ENCODE measurements around the gene LDHAL6A.

The LDHAL6A gene

GRCh38 chr11:18490736-18491485, 35.3 kb downstream of the LDHAL6A start:
- peak in 31 of 58 donors; percentile 2 to 39 (median 13) for DNase-seq

DNA sequence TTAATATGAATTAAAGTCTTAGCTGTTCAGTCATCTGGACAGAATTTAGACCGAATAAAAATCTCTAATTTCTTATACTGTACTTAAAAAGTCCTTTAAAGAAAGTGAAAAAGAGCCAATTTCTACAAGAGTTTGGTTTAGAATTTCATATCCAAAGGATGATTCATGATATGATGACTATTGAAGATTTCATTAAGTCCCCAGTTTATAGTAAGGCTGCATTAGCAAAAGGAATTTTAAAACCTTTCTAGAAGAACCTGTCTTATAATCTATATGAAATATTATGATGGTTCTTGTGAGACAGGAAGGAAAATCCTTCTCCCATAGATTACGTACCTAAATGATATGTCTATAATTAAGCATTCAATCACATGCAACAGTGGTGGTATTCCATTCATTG, 36.3 kb downstream of the LDHAL6A start:
- DNase-seq, result no peak

DNA sequence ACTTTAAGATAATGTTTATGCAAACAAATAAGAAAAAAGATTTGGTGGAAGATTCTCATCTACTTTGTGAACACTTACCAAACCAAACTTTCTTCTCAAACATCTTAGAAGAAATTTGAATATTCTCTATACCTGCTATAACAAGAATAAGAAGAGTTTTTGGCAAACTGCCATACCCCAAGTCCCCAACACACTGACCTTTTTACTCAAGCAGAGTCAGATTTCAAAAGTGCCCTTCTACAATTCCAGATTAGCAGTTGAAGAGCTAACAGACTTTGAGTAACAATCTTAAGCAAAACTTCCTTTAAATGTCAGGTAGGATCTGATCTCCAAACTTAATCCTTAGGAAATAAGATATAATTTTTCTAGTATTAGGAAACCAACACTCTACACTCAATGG, 37.2 kb downstream of the LDHAL6A start:
- no peak for DNase-seq

- DNase-seq, result no peak
Observed at GRCh38 chr11:18493310-18493709, 37.7 kb downstream of the LDHAL6A start.

DNA sequence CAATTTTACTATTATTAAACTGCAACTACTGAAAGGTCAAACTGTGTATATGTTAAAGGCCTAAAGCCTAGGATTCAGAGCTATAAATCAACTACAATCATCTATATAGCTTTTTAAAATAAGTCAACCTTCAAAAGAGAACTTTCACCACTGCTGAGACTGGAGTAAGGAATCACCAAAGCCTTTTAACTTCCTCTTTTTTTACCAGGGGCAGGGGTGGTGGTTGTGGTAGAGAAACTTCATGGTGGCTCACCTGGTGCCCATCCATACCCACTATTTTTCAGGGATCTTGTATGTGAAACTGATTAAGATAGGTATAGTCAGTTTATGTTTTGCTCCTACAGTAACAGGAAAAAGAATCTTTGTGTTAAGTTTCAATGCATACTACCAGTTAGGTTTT, 39.6 kb downstream of the LDHAL6A start:
- DNase-seq, result no peak

GRCh38 chr11:18495703-18496102, 40.0 kb downstream of the LDHAL6A start:
- DNase-seq, result no peak

- no peak for DNase-seq
Observed at GRCh38 chr11:18498039-18498438, 42.4 kb downstream of the LDHAL6A start.

DNA sequence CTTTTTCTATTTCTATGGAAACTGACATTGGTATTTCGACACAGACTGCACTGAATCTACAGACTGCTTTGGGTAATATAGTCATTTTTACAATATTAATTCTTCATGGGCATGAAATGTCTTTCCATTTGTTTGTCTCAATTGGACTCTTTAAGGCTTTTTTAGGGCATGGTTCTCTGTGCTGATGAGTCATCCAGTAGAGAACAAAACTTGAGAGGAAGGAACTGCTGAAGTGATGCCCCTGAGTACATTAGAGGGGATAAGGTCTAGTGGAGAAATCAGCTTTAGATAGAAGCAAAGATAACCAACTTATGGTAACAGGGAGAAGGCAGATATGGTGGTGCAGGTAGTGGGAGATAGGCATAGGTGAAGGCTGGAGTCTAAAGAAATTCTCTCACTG, 46.0 kb downstream of the LDHAL6A start:
- no peak for DNase-seq

GRCh38 chr11:18502352-18502751, 46.7 kb downstream of the LDHAL6A start:
- DNase-seq, result no peak

- no peak for DNase-seq
Observed at GRCh38 chr11:18521122-18521521, 65.5 kb downstream of the LDHAL6A start.

GRCh38 chr11:18522388-18522787, 66.7 kb downstream of the LDHAL6A start:
- DNase-seq, result no peak

- DNase-seq, result no peak
Observed at GRCh38 chr11:18523084-18523483, 67.4 kb downstream of the LDHAL6A start.

GRCh38 chr11:18524248-18524647, 68.6 kb downstream of the LDHAL6A start:
- DNase-seq, result no peak

DNA sequence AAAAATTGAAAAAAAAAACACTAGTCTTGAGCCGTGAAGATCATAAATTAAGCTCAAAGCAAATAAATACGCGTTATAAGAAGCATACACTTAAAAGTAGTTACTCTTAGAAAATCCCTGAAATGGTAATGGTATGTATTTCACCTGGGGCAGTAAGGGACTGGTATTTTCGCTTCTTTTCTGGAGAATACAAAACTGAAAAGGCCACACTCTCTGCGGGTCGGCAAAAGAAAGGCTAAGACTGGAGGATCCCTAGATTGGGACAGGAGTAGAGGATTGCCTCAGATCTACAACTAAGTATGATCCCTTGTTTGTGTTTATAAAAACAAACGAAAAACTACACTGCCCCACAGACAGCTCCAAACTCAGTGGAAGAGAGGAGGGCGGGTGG, 70.5 kb downstream of the LDHAL6A start:
- DNase-seq, result no peak

GRCh38 chr11:18526521-18527296, 71.1 kb downstream of the LDHAL6A start, which contains the start of gene TSG101:
Gene TSG101 (minus strand): TSS chr11:18526942. CDS start chr11:18526816, 126 bp downstream.
- peak; percentile 62 to 97 (median 89) for DNase-seq

- DNase-seq, result no peak
Observed at GRCh38 chr11:18527512-18527911, 71.9 kb downstream of the LDHAL6A start.
